H1 (cell line): ENCODE data around the gene KLF6. TPM values are rescaled to one million over a fixed set of nuclear protein-coding genes. Genes with fewer than 3 reads are reported as not detected.

Experiments
- ATF2 ChIP-seq: IDR thresholded peaks from 2 replicates; pipeline ENCODE4 v1.6.1; 2012; ENCODE audit warnings: low read length, inconsistent platforms
- polyA plus RNA-seq, 7 experiments: library from polyadenylated mRNA; depleted of rRNA in 3 of 7; stranded (reverse) in 5 of 7; unstranded in 2 of 7; fragments of >200 nt in 5 of 7; fragments of 200-250 nt in 2 of 7; gene quantifications; 1 replicate in 5 of 7; 2 replicates in 1 of 7; 4 replicates in 1 of 7; pipeline versions ENCODE4 v1.2.1 to v1.2.3, GENCODE V29; 2011 to 2013; ENCODE audit warnings: missing spikeins in 2 of 7, mixed read lengths in 2 of 7
- total RNA-seq: library from RNA; stranded (reverse); fragmentation: NEBNext Ultra II Directional; extraction: Animal tissue kit (Norgen Biotek cat#: 25700); gene quantifications from 2 replicates; pipeline ENCODE4 v1.2.1, GENCODE V29; 2021

Gene KLF6
- total and polyA plus RNA-seq, 2 of the 8 experiments (the other 6 are each of a cell fraction or from before 2014, with no cell fraction given), result 5.7 to 19.5 TPM

- no peak for TF ChIP-seq ATF2
Observed at GRCh38 chr10:3781468-3782145, 3.4 kb downstream of the KLF6 start (continued).
